ENCODE data around the gene PDCD11.
"Not testable (repeated sequence)": the region's sequence is repeated elsewhere in the genome, so short reads cannot be mapped to it uniquely, and the experiment has no call there.

The PDCD11 gene

GRCh38 chr10:103396067-103396788 lies at the start of gene PDCD11, which contains the start of gene ATP5MK:
Gene PDCD11 (plus strand): TSS chr10:103396626. CDS start chr10:103398427, 1,801 bp downstream.
Gene ATP5MK (minus strand): TSS chr10:103396475. CDS start chr10:103392457, 4,018 bp downstream.
- DNase-seq (ENCODE audit: low read depth) = peak; percentile 96
- TF ChIP-seq, protein P1, sequence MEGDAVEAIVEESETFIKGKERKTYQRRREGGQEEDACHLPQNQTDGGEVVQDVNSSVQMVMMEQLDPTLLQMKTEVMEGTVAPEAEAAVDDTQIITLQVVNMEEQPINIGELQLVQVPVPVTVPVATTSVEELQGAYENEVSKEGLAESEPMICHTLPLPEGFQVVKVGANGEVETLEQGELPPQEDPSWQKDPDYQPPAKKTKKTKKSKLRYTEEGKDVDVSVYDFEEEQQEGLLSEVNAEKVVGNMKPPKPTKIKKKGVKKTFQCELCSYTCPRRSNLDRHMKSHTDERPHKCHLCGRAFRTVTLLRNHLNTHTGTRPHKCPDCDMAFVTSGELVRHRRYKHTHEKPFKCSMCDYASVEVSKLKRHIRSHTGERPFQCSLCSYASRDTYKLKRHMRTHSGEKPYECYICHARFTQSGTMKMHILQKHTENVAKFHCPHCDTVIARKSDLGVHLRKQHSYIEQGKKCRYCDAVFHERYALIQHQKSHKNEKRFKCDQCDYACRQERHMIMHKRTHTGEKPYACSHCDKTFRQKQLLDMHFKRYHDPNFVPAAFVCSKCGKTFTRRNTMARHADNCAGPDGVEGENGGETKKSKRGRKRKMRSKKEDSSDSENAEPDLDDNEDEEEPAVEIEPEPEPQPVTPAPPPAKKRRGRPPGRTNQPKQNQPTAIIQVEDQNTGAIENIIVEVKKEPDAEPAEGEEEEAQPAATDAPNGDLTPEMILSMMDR (IDR thresholded peaks at IDR 0.05; ENCODE audit: low read depth, low read length, missing control alignments) = peak; percentile 27
- in situ Hi-C loops (cut with HindIII; ENCODE audit: low sequenced_read_pairs) = loop anchor here (5.0 kb wide), 1 partner anchor 56 kb away; the partner anchor contains the start of gene CALHM2

DNA sequence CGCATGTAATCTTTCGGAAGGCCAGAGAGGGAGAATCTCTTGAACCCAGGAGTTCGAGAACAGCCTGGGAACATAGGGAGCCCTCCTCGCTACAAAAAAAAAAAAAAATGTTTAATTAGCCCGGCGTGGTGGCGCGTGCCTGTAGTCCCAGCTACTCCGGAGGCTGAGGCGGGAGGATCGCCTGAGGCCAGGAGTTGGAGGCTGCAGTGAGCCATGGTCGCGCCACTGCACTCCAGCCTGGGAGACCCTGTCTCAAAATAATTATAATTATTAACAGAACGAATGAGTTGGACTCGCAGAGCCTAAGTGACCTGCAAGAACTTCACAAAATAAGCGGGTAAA lies 46.3 kb upstream of the PDCD11 start:
- no peak for DNase-seq (ENCODE audit: low read depth)
- in situ Hi-C loops (cut with HindIII; ENCODE audit: low sequenced_read_pairs) = no loop called here
- H3K4me3 ChIP-seq (ENCODE audit: low read depth, low read length) = peak overlapping the region; percentile 72
- TF ChIP-seq, protein P1 (IDR thresholded peaks at IDR 0.05; ENCODE audit: low read depth, low read length, missing control alignments) = no peak

More at GRCh38 chr10:103396067-103396788, at the start of gene PDCD11, which contains the start of gene ATP5MK:
- peak within 1 kb of the TSS; percentile 82 for H3K4me3 ChIP-seq (ENCODE audit: low read depth, low read length)

DNA sequence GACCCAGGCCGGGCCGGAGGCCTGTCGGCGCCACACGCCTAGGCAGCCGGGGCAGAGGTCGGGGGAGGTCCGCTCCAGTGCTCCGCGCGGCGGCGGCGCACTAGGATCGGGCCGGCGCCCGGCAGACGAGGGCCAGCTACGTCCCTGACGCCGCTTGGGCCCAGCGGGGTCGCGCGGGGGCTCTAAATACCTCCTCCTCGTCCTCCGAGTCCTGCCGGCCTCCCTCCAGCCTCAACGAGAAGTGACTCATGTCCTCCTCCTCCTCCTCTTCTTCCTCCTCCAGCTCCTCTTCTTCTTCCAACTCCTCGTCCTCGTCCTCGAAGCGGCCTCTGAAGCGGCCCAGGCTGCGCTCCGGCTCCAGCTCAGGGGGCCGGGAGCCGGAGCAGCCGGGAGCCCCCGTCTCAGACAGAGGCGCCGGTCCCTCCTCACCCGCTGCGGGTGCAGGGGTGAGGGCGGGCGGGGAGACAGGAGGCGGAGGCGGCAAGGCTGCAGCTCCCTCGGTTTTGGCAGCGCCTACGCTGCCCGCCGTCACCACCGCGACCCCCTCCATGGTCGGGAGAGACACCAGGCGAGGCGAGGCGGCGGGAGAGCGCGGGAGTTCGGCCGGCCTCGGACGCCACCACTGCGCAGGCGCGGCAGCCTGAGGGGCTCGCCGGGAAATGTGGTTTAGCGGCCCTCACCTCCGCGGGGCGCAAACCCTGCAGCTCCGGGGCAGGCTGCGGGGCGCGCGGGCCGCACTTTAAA lies 45.7 kb upstream of the PDCD11 start, which contains the start of gene PCGF6:
Gene PCGF6, minus strand, starts transcription at position 624 of the 744 bp plus-strand sequence. Its CDS starts 74 bp downstream, at position 550.
- TF ChIP-seq, protein P1 (IDR thresholded peaks at IDR 0.05; ENCODE audit: low read depth, low read length, missing control alignments) = no peak
- no peak for DNase-seq (ENCODE audit: low read depth)
- H3K4me3 ChIP-seq (ENCODE audit: low read depth, low read length) = peak within 1 kb of the TSS; percentile 72
- in situ Hi-C loops (cut with HindIII; ENCODE audit: low sequenced_read_pairs) = no loop called here

DNA sequence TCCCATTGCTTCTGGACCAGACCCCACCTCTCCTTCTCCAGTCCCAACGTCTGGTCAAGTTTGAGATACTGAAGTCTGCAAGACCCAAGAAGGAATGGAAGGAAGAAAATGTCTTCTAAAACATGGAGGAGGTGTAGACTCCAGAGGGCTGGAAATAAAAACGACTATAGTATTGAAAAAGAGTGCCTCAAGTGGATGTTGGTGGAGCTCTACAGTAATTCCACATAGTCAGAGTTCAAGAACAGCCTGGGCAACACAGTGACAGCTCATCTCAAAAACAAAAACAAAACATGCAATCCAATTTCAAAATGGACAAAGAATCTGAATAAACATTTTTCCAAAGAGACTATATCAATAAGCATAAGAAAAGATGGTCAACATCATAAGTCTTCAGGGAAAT lies 43.1 kb upstream of the PDCD11 start:
- in situ Hi-C loops (cut with HindIII; ENCODE audit: low sequenced_read_pairs) = no loop called here
- TF ChIP-seq, protein P1 (IDR thresholded peaks at IDR 0.05; ENCODE audit: low read depth, low read length, missing control alignments) = no peak
- H3K4me3 ChIP-seq (ENCODE audit: low read depth, low read length) = no peak overlapping the region
- no peak for DNase-seq (ENCODE audit: low read depth)

DNA sequence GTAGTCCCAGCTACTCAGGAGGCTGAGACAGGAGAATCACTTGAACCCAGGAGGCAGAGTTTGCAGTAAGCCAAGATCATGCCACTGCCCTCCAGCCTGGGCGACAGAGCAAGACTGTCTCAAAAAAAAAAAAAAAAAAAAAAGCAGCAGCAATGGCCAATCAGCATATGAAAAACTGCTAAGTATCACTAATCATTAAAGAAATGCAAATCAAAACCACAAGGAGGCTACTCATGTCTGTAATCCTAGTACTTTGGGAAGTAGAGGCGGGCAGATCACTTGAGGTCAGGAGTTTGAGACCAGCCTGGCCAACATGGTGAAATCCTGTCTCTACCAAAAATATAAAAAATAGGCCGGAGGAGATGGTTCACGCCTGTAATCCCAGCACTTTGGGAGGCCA lies 41.9 kb upstream of the PDCD11 start:
- DNase-seq (ENCODE audit: low read depth); in situ Hi-C loops (cut with HindIII; ENCODE audit: low sequenced_read_pairs); H3K4me3 ChIP-seq (ENCODE audit: low read depth, low read length): not testable (repeated sequence)

DNA sequence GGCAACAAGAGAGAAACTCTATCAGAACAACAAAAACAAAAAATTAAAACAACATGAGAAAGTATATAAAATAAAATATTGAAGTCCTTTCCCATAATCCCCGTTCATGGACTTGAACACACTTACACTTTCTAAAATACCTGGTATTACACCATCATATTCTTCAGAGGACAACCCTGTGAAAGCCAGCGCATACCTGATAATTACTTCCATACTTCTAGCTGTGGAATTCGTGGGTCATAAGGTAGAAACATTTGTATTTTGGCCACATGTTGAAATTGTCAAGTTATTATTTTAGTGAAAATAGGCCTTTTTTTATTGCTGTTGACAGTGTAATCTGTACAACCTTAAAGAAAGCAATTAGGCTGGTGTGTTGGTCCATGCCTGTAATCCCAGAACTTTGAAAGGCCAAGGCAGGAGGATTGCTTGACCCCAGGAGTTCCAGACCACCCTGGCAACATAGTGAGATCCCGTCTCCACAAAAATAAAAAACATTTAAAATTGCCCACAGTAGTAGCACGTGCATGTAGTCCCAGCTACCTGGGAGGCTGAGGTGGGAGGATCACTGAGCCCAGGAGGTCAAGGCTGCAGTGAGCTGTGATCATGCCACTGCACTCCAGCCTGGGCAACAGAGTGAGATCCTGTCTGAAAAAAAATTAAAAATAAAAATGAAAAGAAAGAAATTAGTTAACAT lies 40.4 kb upstream of the PDCD11 start:
- no peak overlapping the region for H3K4me3 ChIP-seq (ENCODE audit: low read depth, low read length)
- in situ Hi-C loops (cut with HindIII; ENCODE audit: low sequenced_read_pairs) = no loop called here
- TF ChIP-seq, protein P1 (IDR thresholded peaks at IDR 0.05; ENCODE audit: low read depth, low read length, missing control alignments) = no peak
- no peak for DNase-seq (ENCODE audit: low read depth)

DNA sequence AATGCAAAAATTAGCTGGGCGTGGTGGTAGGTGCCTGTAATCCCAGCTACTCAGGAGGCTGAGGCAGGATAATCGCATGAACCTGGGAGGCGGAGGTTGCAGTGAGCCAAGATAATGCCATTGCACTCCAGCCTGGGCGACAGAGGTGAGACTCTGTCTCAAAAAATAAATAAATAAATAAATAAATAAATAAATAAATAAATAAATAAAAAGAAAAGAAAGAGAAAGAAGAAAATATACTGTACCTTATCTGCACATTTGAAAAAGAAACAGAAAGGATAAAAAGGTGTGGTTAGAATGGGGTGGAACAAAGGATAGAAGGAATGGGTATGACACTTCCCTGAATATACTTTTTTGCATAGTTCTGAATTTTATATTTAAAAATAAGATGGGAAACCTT lies 36.9 kb upstream of the PDCD11 start:
- in situ Hi-C loops (cut with HindIII; ENCODE audit: low sequenced_read_pairs); H3K4me3 ChIP-seq (ENCODE audit: low read depth, low read length); DNase-seq (ENCODE audit: low read depth): not testable (repeated sequence)

DNA sequence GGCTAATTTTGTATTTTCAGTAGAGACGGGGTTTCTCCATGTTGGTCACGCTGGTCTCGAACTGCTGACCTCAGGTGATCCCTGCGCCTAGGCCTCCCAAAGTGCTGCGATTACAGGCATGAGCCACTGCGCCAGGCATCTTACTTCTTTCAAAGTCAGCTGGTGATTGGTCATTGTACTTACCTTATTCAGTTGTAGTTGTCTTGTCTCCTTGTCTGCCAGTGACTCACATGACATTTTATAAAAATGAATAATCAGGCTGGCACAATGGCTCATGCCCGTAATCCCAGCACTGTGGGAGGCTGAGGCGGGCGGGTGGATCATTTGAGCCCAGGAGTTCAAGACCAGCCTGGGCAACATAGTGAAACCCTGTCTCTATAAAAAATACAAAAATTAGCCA lies 35.6 kb upstream of the PDCD11 start:
- in situ Hi-C loops (cut with HindIII; ENCODE audit: low sequenced_read_pairs); H3K4me3 ChIP-seq (ENCODE audit: low read depth, low read length); DNase-seq (ENCODE audit: low read depth): not testable (repeated sequence)
